ENCODE measurements around the gene UBR2. TPM values are rescaled to one million over a fixed set of nuclear protein-coding genes. Genes with fewer than 3 reads are reported as not detected.
A peak's percentile ranks its signal among the peaks of the same experiment; 100 is the strongest.
"Not testable (repeated sequence)": the region's sequence is repeated elsewhere in the genome, so short reads cannot be mapped to it uniquely, and the experiment has no call there.

The UBR2 gene
- total and polyA plus RNA-seq, 2 donors from 2014 or later, result 7.6 to 35.2 TPM

DNA sequence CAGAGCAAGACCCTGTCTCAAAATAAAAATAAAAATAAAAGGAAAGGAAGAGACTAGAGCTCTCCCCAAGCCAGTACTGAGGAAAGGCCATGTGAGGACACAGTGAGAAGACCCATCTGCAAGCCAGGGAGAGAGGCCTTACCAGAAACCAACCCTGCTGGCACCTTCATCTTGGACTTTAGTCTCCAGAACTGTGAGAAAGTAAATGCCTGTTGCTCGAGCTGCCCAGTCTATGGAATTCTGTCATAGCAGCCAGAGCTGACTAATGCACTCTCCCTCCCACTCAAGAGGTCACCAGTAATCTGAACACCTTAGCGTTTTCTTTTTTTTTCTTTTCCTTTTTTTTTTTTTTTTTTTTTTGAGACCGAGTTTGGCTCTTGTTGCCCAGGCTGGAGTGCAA lies 165.9 kb downstream of the UBR2 start:
- peak in 1 of 5 donors; percentile 27 for DNase-seq
- no peak overlapping the region for H3K9ac ChIP-seq (ENCODE audit: low read length in 3 of 3)
- H3K4me1 ChIP-seq (ENCODE audit: control insufficient read depth in 2 of 3, insufficient read depth in 2 of 3, low read depth in 1 of 3, low read length in 3 of 3), result peaks cover 0 to 2% (median 0%) of the 10 kb centered on the region in 3 donors
- no peaks in the 10 kb centered on the region for H3K36me3 ChIP-seq (ENCODE audit: control insufficient read depth in 2 of 3, insufficient read depth in 3 of 3, low read length in 3 of 3)
- intact Hi-C loops (cut with DNase I), result loop anchor here (10.0 kb wide), 1 partner anchor 65 kb away; no protein-coding TSS in a partner anchor
- no peak for FAIRE-seq
- H3K4me3 ChIP-seq (ENCODE audit: low read length in 3 of 3), result no peak overlapping the region
- no peak overlapping the region for H3K27ac ChIP-seq (ENCODE audit: low read depth in 2 of 2, low read length in 2 of 2)
- TF ChIP-seq, protein P1, sequence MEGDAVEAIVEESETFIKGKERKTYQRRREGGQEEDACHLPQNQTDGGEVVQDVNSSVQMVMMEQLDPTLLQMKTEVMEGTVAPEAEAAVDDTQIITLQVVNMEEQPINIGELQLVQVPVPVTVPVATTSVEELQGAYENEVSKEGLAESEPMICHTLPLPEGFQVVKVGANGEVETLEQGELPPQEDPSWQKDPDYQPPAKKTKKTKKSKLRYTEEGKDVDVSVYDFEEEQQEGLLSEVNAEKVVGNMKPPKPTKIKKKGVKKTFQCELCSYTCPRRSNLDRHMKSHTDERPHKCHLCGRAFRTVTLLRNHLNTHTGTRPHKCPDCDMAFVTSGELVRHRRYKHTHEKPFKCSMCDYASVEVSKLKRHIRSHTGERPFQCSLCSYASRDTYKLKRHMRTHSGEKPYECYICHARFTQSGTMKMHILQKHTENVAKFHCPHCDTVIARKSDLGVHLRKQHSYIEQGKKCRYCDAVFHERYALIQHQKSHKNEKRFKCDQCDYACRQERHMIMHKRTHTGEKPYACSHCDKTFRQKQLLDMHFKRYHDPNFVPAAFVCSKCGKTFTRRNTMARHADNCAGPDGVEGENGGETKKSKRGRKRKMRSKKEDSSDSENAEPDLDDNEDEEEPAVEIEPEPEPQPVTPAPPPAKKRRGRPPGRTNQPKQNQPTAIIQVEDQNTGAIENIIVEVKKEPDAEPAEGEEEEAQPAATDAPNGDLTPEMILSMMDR (IDR thresholded peaks at IDR 0.05; ENCODE audit: borderline replicate concordance, extremely low read depth, insufficient read depth), result no peak
- H3K27me3 ChIP-seq (ENCODE audit: control insufficient read depth, insufficient read depth, low read length), result no peaks in the 10 kb centered on the region
- H3K9me3 ChIP-seq (ENCODE audit: control insufficient read depth in 2 of 3, insufficient read depth in 1 of 3, low read length in 3 of 3), result no peaks in the 10 kb centered on the region

DNA sequence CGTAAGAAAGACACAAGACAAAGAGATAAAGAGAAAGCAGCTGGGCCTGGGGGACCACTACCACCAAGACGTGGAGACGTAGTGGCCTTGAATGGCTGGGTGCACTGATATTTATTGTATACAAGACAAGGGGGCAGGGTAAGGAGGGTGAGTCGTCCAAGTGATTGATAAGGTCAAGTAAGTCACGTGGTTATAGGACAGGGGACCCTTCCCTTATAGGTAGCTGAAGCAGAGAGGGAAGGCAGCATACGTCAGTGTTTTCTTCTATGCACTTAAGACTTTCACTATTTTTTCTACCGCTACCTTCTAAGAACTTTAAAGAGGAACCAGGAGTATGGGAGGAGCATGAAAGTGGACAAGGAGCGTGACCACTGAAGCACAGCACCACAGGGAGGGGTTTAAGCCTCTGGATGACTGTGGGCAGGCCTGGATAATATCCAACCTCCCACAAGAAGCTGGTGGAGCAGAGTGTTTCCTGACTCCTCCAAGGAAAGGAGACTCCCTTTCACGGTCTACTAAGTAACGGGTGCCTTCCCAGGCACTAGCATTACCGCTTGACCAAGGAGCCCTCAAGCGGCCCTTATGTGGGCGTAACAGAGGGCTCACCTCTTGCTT lies 170.1 kb downstream of the UBR2 start:
- FAIRE-seq, result not testable (repeated sequence)

DNA sequence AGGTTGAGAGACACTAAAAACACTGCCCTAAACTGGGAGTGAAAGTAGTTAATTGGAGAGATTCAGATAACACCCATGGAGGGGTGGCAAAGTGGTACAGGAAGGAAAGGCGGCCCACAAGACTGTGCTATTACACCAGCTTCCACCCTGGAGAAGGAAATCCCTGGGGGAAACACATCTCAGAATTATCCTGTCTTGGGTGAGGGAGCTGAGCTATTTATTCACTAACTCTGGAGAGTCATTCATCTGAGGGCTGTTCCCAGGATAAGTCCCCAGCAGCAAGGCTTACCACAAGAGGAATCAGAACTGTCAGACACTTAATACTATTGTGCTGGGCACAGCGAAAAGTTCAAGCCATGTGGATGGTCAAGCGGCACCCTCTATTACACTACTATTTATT lies 172.1 kb downstream of the UBR2 start:
- intact Hi-C loops (cut with DNase I), result no loop called here
- Histone ChIP-seq H3K4me1 (ENCODE audit: control insufficient read depth in 2 of 3, insufficient read depth in 2 of 3, low read depth in 1 of 3, low read length in 3 of 3) (no peaks in the 10 kb centered on the region), H3K9me3 (ENCODE audit: control insufficient read depth in 2 of 3, insufficient read depth in 1 of 3, low read length in 3 of 3) (no peaks in the 10 kb centered on the region), H3K4me3 (ENCODE audit: low read length in 3 of 3) (no peak overlapping the region), H3K27me3 (ENCODE audit: control insufficient read depth, insufficient read depth, low read length) (no peaks in the 10 kb centered on the region), H3K27ac (ENCODE audit: low read depth in 2 of 2, low read length in 2 of 2) (no peak overlapping the region), H3K36me3 (ENCODE audit: control insufficient read depth in 2 of 3, insufficient read depth in 3 of 3, low read length in 3 of 3) (no peaks in the 10 kb centered on the region), H3K9ac (ENCODE audit: low read length in 3 of 3) (no peak overlapping the region)
- DNase-seq, result peak in 2 of 5 donors; percentile 25 to 51
- TF ChIP-seq, protein P1 (IDR thresholded peaks at IDR 0.05; ENCODE audit: borderline replicate concordance, extremely low read depth, insufficient read depth), result no peak
- FAIRE-seq, result no peak

More for the DNA sequence above, 170.1 kb downstream of the UBR2 start:
- intact Hi-C loops (cut with DNase I); H3K36me3 ChIP-seq (ENCODE audit: control insufficient read depth in 2 of 3, insufficient read depth in 3 of 3, low read length in 3 of 3); H3K27me3 ChIP-seq (ENCODE audit: control insufficient read depth, insufficient read depth, low read length); H3K4me1 ChIP-seq (ENCODE audit: control insufficient read depth in 2 of 3, insufficient read depth in 2 of 3, low read depth in 1 of 3, low read length in 3 of 3); H3K4me3 ChIP-seq (ENCODE audit: low read length in 3 of 3); H3K9ac ChIP-seq (ENCODE audit: low read length in 3 of 3); H3K9me3 ChIP-seq (ENCODE audit: control insufficient read depth in 2 of 3, insufficient read depth in 1 of 3, low read length in 3 of 3); H3K27ac ChIP-seq (ENCODE audit: low read depth in 2 of 2, low read length in 2 of 2): not testable (repeated sequence)
- peak in 4 of 5 donors; percentile 24 to 66 (median 45) for DNase-seq

DNA sequence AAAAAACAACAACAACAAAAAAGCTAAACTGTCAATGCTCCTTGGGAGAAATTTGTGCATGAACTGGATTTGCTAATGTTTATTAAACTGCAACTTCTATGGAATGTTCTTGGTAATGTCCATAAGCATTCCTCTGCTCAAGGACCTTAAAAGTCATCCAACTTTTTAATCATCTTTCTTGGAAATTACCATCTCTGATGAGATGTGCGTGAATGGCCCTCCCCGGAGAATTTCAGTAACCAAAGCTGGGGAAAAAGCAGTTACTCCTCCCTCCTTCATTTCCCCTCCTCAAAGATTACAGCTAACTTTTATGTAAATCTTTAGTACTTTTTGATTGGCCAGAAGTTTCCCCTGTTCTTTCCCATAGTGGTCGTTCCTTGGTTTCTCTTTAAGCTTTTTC lies 176.9 kb downstream of the UBR2 start:
- Histone ChIP-seq H3K9ac (ENCODE audit: low read length in 3 of 3) (no peak overlapping the region), H3K9me3 (ENCODE audit: control insufficient read depth in 2 of 3, insufficient read depth in 1 of 3, low read length in 3 of 3) (no peaks in the 10 kb centered on the region)
- FAIRE-seq, result no peak

More for the DNA sequence above, 176.9 kb downstream of the UBR2 start:
- Histone ChIP-seq H3K27ac (ENCODE audit: low read depth in 2 of 2, low read length in 2 of 2) (no peak overlapping the region), H3K36me3 (ENCODE audit: control insufficient read depth in 2 of 3, insufficient read depth in 3 of 3, low read length in 3 of 3) (no peaks in the 10 kb centered on the region), H3K27me3 (ENCODE audit: control insufficient read depth, insufficient read depth, low read length) (no peaks in the 10 kb centered on the region), H3K4me3 (ENCODE audit: low read length in 3 of 3) (no peak overlapping the region), H3K4me1 (ENCODE audit: control insufficient read depth in 2 of 3, insufficient read depth in 2 of 3, low read depth in 1 of 3, low read length in 3 of 3) (peaks cover 0 to 6% (median 0%) of the 10 kb centered on the region in 3 donors)
- intact Hi-C loops (cut with DNase I), result no loop called here
- TF ChIP-seq, protein P1 (IDR thresholded peaks at IDR 0.05; ENCODE audit: borderline replicate concordance, extremely low read depth, insufficient read depth), result no peak
- DNase-seq, result no peak

All from kidney (tissue), 14 donors.